PC-3 (cell line): ENCODE results near the gene SPATC1L. TPM values are rescaled to one million over a fixed set of nuclear protein-coding genes. Genes with fewer than 3 reads are reported as not detected.

Experiments used
- ATAC-seq: fragments of 200-7000 bp; cut with Tn5 transposase; 2 replicates; pipeline ENCODE4 v1.9.1; 2020; ENCODE audit warnings: mild to moderate bottlenecking, moderate library complexity
- BruUV-seq: library from RNA; stranded (reverse); fragments of 400-500 nt; replicated peaks from 2 replicates; lab custom pipeline; 2021; lab: Mats Ljungman, UMichigan
- CTCF ChIA-PET: fragments of 300-600 bp; sonication (Branson Sonifier 250); formaldehyde crosslinking; loops from one replicate; lab custom pipeline; 2022; ENCODE audit warnings: antibody characterized with exemption; lab: Charles Lee
- POLR2A ChIA-PET: fragments of 300-600 bp; sonication (Branson Sonifier 250); formaldehyde crosslinking; loops from one replicate; lab custom pipeline; 2022; ENCODE audit warnings: antibody characterized with exemption; ENCODE audit not compliant: unreplicated experiment; lab: Charles Lee
- DNase-seq: peaks from one replicate; pipeline ENCODE4 v3.0.0-alpha.2; 2015
- H2AFZ ChIP-seq: fragments of 300-600 bp; sonication (generic); 2 replicates; pipeline ENCODE4 v1.6.0; 2016; ENCODE audit warnings: antibody characterized with exemption, low read length
- H3F3A ChIP-seq: fragments of 300-600 bp; sonication (generic); one replicate; pipeline ENCODE4 v1.6.0; 2017; ENCODE audit warnings: antibody characterized with exemption, low read length, control low read depth, mild to moderate bottlenecking; ENCODE audit not compliant: unreplicated experiment
- H3K27ac ChIP-seq: fragments of 300-600 bp; sonication (generic); 2 replicates; pipeline ENCODE4 v1.5.1; 2016; ENCODE audit warnings: mild to moderate bottlenecking, low read length
- H3K27me3 ChIP-seq: fragments of 300-600 bp; sonication (generic); 2 replicates; pipeline ENCODE4 v1.6.1; 2016; ENCODE audit warnings: low read length, mixed read lengths
- H3K36me3 ChIP-seq: fragments of 300-600 bp; sonication (generic); 2 replicates; pipeline ENCODE4 v1.6.1; 2016; ENCODE audit warnings: low read depth, mixed run types, low read length, mixed read lengths
- H3K4me1 ChIP-seq: fragments of 300-600 bp; sonication (generic); 2 replicates; pipeline ENCODE4 v1.5.1; 2016; ENCODE audit warnings: low read length; ENCODE audit not compliant: insufficient read depth
- H3K4me2 ChIP-seq: fragments of 300-600 bp; sonication (generic); 2 replicates; pipeline ENCODE4 v1.6.0; 2016; ENCODE audit warnings: low read length
- H3K4me3 ChIP-seq: fragments of 300-600 bp; sonication (generic); 2 replicates; pipeline ENCODE4 v1.5.1; 2016; ENCODE audit warnings: mild to moderate bottlenecking, low read length, mixed read lengths
- H3K79me2 ChIP-seq: fragments of 300-600 bp; sonication (generic); 2 replicates; pipeline ENCODE4 v1.6.1; 2017; ENCODE audit warnings: low read length, mixed read lengths
- H3K9ac ChIP-seq: fragments of 300-600 bp; sonication (generic); 2 replicates; pipeline ENCODE4 v1.6.0; 2016; ENCODE audit warnings: mild to moderate bottlenecking, low read length
- H3K9me2 ChIP-seq: fragments of 300-600 bp; sonication (generic); replicated peaks from 2 replicates; pipeline ENCODE4 v1.6.1; 2016; ENCODE audit warnings: mixed run types, low read length, mixed read lengths
- H3K9me3 ChIP-seq: fragments of 300-600 bp; sonication (generic); 2 replicates; pipeline ENCODE4 v1.6.1; 2016; ENCODE audit warnings: low read length, mixed read lengths
- H4K20me1 ChIP-seq: fragments of 300-600 bp; sonication (generic); 2 replicates; pipeline ENCODE4 v1.6.1; 2016; ENCODE audit warnings: low read length, mixed read lengths
- CTCF ChIP-seq: fragments of 300-600 bp; sonication (generic); conservative IDR thresholded peaks from 2 replicates; pipeline ENCODE4 v1.5.1; 2017; ENCODE audit warnings: antibody characterized with exemption, low read depth, mild to moderate bottlenecking, low read length
- EZH2 ChIP-seq: fragments of 300-600 bp; sonication (generic); IDR thresholded peaks from one replicate; pipeline ENCODE4 v1.6.1; 2017; ENCODE audit warnings: antibody characterized with exemption, mild to moderate bottlenecking, low read length; ENCODE audit not compliant: unreplicated experiment
- EZH2phosphoT487 ChIP-seq: fragments of 300-600 bp; sonication (generic); IDR thresholded peaks from 2 replicates; pipeline ENCODE4 v1.6.1; 2018; ENCODE audit warnings: mild to moderate bottlenecking, antibody characterized with exemption, low read length, borderline replicate concordance
- intact Hi-C: fragments of 100-400 bp; cut with micrococcal nuclease; formaldehyde crosslinking; loops from 2 replicates; pipeline ENCODE4 v1.9.0; 2023
- total RNA-seq: library from RNA; depleted of rRNA; stranded (reverse); fragments of >200 nt; gene quantifications from 2 replicates; pipeline ENCODE4 v1.2.3, GENCODE V29; 2014

SPATC1L gene
- total RNA-seq, 1 experiment from 2014 or later = 41.7 TPM

- no peak overlapping the region for H3K4me3 ChIP-seq
- DNase-seq (no peak), ATAC-seq (no peak)
- no peaks in the 10 kb centered on the region for H3K9me3 ChIP-seq
- no peaks in the 10 kb centered on the region for H3K9me2 ChIP-seq
- ChIA-PET POLR2A (no interaction called here), CTCF (no interaction called here)
- no peaks in the 10 kb centered on the region for H3K79me2 ChIP-seq
- no peak overlapping the region for H2AFZ ChIP-seq
- intact Hi-C loops = loop anchor here (5.0 kb wide), 2 partner anchors 167 to 183 kb away; partner anchors contain the start of genes C21orf58 and PCNT
- no peaks in the 10 kb centered on the region for H3K36me3 ChIP-seq
- no peaks in the 10 kb centered on the region for H3K27me3 ChIP-seq
- no peak overlapping the region for H3K4me2 ChIP-seq
- H4K20me1 ChIP-seq = no peaks in the 10 kb centered on the region
- H3K4me1 ChIP-seq = peaks cover 5% of the 10 kb centered on the region; the same call in 1 of the 2 replicates
- no peak overlapping the region for H3K27ac ChIP-seq
- no peaks in the 10 kb centered on the region for H3F3A ChIP-seq
- TF ChIP-seq EZH2phosphoT487 (no peak), EZH2 (no peak), CTCF (no peak)
- BruUV-seq = no TSS peak
- no peak overlapping the region for H3K9ac ChIP-seq
Observed at GRCh38 chr21:46139686-46140085, 44.6 kb downstream of the SPATC1L start.

GRCh38 chr21:46138383-46138970 lies 45.8 kb downstream of the SPATC1L start:
- Histone ChIP-seq H3K4me3 (no peak overlapping the region), H3K27me3 (no peaks in the 10 kb centered on the region), H3K36me3 (no peaks in the 10 kb centered on the region), H3K9me2 (no peaks in the 10 kb centered on the region), H3K9me3 (no peaks in the 10 kb centered on the region), H3K79me2 (no peaks in the 10 kb centered on the region), H3F3A (no peaks in the 10 kb centered on the region), H4K20me1 (no peaks in the 10 kb centered on the region), H2AFZ (no peak overlapping the region), H3K4me1 (no peaks in the 10 kb centered on the region), H3K4me2 (no peak overlapping the region), H3K27ac (no peak overlapping the region), H3K9ac (no peak overlapping the region)
- no peak for DNase-seq
- BruUV-seq = no TSS peak
- ChIA-PET POLR2A (no interaction called here), CTCF (no interaction called here)
- ATAC-seq = no peak
- TF ChIP-seq CTCF (no peak), EZH2phosphoT487 (no peak), EZH2 (no peak)
- intact Hi-C loops = no loop called here

GRCh38 chr21:46137908-46138307 lies 46.4 kb downstream of the SPATC1L start:
- POLR2A ChIA-PET = no interaction called here
- intact Hi-C loops = no loop called here

More at GRCh38 chr21:46137908-46138307, 46.4 kb downstream of the SPATC1L start:
- H3K9me2 ChIP-seq = no peaks in the 10 kb centered on the region
- no peak for ATAC-seq
- H4K20me1 ChIP-seq = no peaks in the 10 kb centered on the region
- no peaks in the 10 kb centered on the region for H3K27me3 ChIP-seq
- no peak overlapping the region for H3K27ac ChIP-seq
- H3K79me2 ChIP-seq = no peaks in the 10 kb centered on the region
- no peaks in the 10 kb centered on the region for H3K9me3 ChIP-seq
- no peak for TF ChIP-seq EZH2
- no peak for TF ChIP-seq CTCF
- no peak for TF ChIP-seq EZH2phosphoT487
- no peaks in the 10 kb centered on the region for H3K36me3 ChIP-seq
- no peaks in the 10 kb centered on the region for H3F3A ChIP-seq
- H3K9ac ChIP-seq = no peak overlapping the region
- H2AFZ ChIP-seq = no peak overlapping the region
- CTCF ChIA-PET = no interaction called here
- no TSS peak for BruUV-seq
- H3K4me1 ChIP-seq = no peaks in the 10 kb centered on the region
- H3K4me3 ChIP-seq = no peak overlapping the region
- H3K4me2 ChIP-seq = no peak overlapping the region
- no peak for DNase-seq
